SU-DHL-6 (cell line): Measurements from ENCODE around the gene SOX6.

Experiments
- EZH2phosphoT487 ChIP-seq: fragments of 200-600 bp; sonication (generic), shearing (Covaris generic); conservative IDR thresholded peaks from 2 replicates; pipeline ENCODE4 v1.6.1; 2018; ENCODE audit warnings: mild to moderate bottlenecking, antibody characterized with exemption, low read length, moderate library complexity, mixed read lengths
- TF ChIP-seq, protein P1 (sequence below): fragments of 200-600 bp; sonication (generic); IDR thresholded peaks from one replicate; pipeline ENCODE4 v1.5.1; 2017; ENCODE audit warnings: antibody characterized with exemption, mild to moderate bottlenecking, low read length, moderate library complexity; ENCODE audit not compliant: insufficient read depth, poor library complexity, severe bottlenecking

DNA sequence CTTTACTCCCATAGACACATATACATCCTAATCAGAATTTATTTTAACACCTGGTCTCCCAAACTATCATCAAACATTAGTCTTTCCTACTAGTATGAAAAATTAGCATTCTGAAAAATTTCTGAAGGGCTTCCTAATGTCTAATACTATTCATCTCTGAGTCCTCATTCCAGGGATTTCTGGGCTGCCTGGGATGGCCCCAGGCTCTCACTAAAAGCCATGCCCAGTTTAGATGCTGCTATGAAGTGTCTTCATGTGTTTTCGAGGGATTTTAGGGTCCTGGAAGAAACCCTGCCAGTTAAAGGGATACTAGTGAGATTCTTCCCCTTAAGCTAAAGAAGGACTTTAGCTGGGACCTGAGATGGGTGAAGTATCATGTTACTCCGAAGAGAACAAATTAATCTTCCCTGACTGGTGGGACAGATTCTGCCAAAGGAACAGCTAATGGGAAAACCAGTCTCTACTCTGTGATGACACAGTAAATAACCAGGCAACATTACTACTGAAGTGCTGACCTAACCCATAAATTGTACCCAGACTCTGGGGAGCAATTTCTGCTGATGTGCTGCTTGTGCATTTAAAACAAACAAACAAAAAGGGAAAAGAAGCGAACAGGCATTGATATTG lies 342.6 kb downstream of the SOX6 start:
- TF ChIP-seq, protein P1, sequence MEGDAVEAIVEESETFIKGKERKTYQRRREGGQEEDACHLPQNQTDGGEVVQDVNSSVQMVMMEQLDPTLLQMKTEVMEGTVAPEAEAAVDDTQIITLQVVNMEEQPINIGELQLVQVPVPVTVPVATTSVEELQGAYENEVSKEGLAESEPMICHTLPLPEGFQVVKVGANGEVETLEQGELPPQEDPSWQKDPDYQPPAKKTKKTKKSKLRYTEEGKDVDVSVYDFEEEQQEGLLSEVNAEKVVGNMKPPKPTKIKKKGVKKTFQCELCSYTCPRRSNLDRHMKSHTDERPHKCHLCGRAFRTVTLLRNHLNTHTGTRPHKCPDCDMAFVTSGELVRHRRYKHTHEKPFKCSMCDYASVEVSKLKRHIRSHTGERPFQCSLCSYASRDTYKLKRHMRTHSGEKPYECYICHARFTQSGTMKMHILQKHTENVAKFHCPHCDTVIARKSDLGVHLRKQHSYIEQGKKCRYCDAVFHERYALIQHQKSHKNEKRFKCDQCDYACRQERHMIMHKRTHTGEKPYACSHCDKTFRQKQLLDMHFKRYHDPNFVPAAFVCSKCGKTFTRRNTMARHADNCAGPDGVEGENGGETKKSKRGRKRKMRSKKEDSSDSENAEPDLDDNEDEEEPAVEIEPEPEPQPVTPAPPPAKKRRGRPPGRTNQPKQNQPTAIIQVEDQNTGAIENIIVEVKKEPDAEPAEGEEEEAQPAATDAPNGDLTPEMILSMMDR: no peak
- no peak for TF ChIP-seq EZH2phosphoT487
